GM21717 (cell line): ENCODE results near the gene TTC39C.

Source experiments
- ATAC-seq: cut with Tn5 transposase; IDR thresholded peaks from one replicate; pipeline ENCODE4 v1.9.1; 2021; ENCODE audit warnings: mild to moderate bottlenecking, moderate library complexity; ENCODE audit not compliant: unreplicated experiment

TTC39C gene

GRCh38 chr18:23990474-23991410 lies 23.8 kb upstream of the TTC39C start:
- ATAC-seq = no peak

GRCh38 chr18:23992089-23992940 lies 22.2 kb upstream of the TTC39C start:
- ATAC-seq = no peak

DNA sequence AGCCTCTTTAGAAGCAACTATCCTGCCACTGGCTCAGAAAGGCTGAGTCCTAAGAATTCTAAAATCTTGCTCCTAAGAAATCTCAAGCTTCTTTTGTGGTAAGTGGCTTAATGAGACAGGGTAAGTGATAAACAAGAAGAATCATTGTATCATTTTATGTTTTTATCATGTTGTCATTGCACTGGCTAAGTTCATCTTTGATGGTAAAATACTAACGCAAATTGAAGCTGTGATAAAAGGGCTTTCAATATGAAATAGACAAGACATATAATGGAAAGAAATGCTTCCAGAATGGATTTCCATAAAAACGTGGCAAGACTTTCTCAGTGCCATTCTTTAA lies 21.6 kb upstream of the TTC39C start:
- no peak for ATAC-seq

DNA sequence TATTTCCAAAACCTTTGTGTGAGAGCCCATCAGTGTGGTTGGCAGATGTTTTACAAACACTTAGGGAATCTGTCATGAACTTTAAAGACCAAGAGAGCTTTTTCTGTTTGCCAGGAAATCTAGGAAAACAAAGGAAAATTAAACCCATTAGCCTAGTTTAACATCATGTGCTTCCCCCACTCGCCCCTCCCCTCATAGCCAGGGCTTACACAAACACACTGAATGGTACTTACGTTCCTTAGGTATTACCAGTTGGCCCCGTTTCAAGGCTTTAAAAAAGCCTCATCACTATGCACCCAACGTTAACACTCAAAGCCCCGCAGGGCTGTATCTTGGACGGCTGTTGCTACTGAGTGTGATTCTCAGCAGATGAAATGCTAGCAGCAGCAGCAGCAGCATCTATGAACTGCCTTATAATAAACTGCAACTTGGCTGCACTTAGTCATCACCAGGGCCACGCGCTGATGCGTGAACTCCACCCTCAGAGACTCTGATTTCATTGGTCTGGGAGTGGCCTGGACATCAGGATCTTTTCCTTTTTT lies 20.1 kb upstream of the TTC39C start:
- no peak for ATAC-seq

DNA sequence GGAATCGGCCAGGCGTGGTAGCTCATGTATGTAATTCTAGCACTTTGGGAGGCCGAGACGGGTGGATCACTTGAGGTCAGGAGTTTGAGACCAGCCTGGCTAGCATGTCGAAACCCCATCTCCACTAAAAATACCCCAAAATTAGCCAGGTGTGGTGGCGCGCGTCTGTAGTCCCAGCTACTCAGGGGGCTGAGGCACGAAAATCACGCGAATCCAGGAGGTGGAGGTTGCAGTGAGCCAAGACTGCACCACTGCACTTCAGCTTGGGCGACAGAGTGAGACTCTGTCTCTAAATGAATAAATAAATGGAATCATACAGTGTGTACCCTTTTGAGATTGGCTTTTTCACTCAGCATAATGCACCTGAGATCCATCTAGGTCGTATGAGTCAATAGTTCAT lies 19.4 kb upstream of the TTC39C start:
- no peak for ATAC-seq

DNA sequence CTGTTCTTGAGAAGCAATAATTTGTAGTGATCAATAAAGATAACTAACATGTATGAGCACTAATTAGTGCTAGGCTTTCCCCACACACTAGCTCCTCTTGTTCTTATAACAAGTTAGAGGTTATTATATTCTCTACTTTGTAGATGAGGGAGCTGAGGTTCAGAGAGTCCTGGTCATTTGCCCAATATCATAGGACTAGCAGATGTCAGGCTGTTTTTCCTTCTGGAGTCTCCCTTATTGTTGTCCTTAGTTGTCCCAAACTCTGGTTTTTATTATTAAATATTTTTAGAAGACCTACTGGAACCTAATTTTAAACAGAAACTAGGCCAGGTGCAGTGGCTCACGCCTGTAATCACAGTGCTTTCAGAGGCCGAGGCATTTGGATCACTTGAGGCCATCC lies 16.5 kb upstream of the TTC39C start:
- ATAC-seq = no peak

- no peak for ATAC-seq
Observed at GRCh38 chr18:23998820-23999219, 15.7 kb upstream of the TTC39C start.

DNA sequence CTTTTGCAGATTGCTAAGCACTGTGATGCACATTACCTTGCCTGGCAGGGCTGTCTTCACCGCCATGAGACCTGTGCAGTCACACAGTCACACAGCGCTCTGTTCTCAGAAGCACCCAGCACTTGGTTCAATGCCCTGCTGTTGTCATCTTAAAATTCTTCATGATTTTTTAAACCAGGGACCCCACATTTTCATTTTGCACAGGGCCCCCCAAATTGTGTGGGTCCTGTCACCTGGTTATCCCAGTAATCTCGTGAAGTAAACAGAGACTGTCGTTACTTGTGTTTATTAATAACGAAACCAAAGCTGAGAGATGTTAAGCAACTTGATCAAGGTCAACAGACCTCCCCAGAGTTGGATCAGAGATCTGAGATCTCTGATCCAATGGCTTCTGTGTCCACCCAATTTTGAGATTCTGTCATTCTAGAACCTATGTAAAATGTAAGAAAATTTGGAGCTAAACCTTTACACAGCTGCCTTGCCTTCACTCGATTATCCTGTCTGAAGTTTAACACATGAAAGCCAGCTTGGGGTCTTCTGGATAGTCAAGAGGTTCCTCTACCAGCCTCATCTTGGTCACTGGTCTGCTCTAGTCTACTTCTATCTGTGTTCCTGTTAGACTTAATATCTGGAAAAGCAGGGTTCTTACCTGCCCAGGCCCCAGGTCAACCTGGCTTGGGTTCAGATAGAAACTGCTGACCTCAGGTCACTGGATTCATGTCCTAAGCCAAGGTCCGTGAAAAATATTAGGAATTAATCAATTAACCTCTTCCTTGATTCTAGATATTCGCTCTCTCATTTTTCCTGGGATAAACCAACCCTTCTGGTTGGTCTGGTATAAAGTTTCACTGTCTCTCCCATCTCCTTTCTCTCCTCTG lies 13.7 kb upstream of the TTC39C start:
- no peak for ATAC-seq

GRCh38 chr18:24002479-24002878 lies 12.1 kb upstream of the TTC39C start:
- no peak for ATAC-seq

DNA sequence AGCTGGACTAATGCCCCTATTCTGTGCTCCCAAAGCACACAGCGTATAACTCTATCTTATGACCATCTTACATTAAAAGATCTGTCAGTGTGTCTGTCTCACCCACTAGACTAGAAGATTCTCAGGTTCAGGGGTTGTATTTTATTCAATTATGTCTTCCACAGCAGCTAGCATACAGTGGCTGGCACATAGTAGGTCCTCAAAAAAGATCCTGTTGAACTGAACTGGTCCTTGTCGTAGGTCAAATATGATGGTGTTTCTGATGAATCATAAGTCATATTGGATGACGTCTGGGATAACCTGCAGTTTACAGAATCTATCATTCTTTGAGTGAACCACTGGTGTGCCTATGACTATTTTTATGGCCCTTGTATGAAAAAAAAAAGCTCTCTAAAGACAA lies 11.3 kb upstream of the TTC39C start:
- no peak for ATAC-seq

- ATAC-seq = no peak
Observed at GRCh38 chr18:24003903-24004640, 10.5 kb upstream of the TTC39C start.

- ATAC-seq = no peak
Observed at GRCh38 chr18:24006712-24007313, 7.7 kb upstream of the TTC39C start.

GRCh38 chr18:24009246-24009645 lies 5.3 kb upstream of the TTC39C start:
- ATAC-seq = no peak

DNA sequence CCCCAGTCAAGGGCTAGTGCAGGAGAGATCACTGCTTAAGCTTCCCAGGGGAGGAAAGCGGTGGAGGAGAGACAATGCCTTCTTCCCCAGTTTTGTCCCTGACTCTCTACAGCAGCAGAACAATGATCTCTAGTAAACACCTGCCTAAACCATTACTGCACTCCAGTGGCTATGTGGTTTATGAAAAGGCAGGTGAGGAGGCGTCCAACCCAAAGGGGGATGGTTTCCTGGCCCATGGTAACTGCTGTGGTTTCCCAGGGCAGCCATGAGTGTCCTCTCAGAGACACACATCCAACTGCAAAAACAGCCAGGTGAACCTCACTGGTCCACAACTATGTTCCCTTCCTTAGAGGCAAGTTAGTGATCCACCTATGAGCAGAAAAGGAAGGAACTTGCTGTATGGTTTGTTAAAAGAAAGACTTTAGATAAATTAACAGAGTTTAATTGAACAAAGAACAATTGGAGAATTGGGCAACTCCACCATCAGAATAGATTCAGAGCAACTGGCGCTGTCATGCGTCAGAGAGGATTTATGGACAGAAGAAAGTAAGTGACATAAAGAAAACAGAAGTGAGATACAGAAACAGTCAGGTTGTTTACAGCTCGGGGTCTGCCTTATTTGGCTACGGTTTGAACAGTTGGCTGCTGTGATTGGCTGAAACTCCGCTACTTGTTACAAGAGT lies 4.8 kb upstream of the TTC39C start:
- ATAC-seq = peak; percentile 50

- no peak for ATAC-seq
Observed at GRCh38 chr18:24010673-24011072, 3.9 kb upstream of the TTC39C start.

- no peak for ATAC-seq
Observed at GRCh38 chr18:24011123-24011917, 3.2 kb upstream of the TTC39C start.

DNA sequence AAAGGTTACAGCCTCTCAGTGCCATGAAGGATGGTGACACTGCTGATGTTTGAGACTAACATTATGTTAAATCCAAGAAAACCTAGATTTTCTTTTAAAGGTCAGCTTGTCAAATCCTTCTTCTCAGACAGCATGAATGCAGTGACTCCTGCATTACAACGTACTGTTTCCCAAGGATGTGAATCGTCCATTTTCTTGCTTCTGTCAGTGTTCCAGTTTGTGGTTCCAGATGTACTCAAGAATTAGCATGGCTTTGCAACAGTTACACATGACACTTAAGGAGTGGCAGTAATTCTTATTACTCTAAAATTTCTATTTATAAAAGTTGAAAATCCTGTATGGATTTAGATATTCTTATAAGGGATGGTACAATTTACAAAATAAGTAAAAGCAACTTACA lies 1.5 kb upstream of the TTC39C start:
- ATAC-seq = no peak

DNA sequence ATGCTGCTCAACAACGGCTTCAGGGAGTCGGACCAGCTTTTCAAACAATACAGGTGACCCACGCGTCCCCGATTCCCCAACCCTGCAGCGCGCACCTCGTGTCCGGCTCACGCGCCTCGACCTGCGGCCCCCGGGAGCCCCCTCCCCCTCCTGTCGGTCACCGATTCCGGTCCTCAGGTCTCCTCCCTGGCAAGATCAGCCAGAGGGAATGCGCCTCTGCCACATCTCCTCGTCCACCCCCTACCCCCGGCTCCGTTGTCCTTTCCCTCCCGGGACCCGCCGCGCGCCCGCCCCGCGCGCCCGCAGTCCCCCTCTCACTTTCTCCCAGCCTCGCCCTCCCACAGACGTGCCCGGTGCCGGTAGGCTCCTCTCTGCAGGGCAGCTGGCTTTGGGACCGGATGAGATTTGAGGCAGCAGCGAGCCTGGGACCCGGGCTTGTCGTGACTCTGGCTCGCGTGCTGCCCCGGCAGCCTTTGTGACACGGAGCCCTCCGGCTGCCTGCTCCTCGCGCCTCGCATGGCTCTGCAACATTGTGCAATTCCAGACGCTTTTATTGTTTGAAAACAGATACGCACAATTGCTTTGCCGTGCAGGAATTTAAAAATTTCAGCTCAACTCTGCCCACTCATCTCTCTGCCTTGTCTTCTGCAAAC lies 558 bp downstream of the TTC39C start:
- peak; percentile 11 for ATAC-seq
